IMR-90 (cell line): ENCODE data around the gene CACNA1G. TPM values are rescaled to one million over a fixed set of nuclear protein-coding genes. Genes with fewer than 3 reads are reported as not detected.

Experiments used
- ATAC-seq: fragments of 200-7000 bp; cut with Tn5 transposase; 2 replicates; pipeline ENCODE4 v1.9.1; 2020; ENCODE audit warnings: low read depth, mild to moderate bottlenecking, moderate library complexity
- BruUV-seq: library from RNA; stranded (reverse); fragments of 400-500 nt; replicated peaks from 2 replicates; lab custom pipeline; 2021; lab: Mats Ljungman, UMichigan
- CTCF ChIA-PET: fragments of 300-600 bp; formaldehyde crosslinking; extraction: SDS; loops from one replicate; lab custom pipeline; 2021; ENCODE audit warnings: antibody characterized with exemption; lab: Yijun Ruan, JAX
- POLR2A ChIA-PET: fragments of 300-600 bp; sonication (Branson Sonifier 250); formaldehyde crosslinking; loops from one replicate; lab custom pipeline; 2022; ENCODE audit warnings: antibody characterized with exemption; ENCODE audit not compliant: unreplicated experiment; lab: Charles Lee
- DNase-seq: peaks from one replicate; pipeline ENCODE4 v3.0.0; 2013
- H2AFZ ChIP-seq: replicated peaks from 2 replicates; pipeline ENCODE3; 2013; ENCODE audit warnings: low read length, mild to moderate bottlenecking; ENCODE audit not compliant: poor library complexity
- H2AK5ac ChIP-seq: 2 replicates; pipeline ENCODE4 v1.6.1; 2013; ENCODE audit warnings: low read depth, low read length, inconsistent platforms
- H2AK9ac ChIP-seq: replicated peaks from 2 replicates; pipeline ENCODE3; 2013; ENCODE audit warnings: mild to moderate bottlenecking, low read depth, low read length, moderate library complexity; ENCODE audit not compliant: poor library complexity
- H2BK120ac ChIP-seq: 2 replicates; pipeline ENCODE4 v1.6.1; 2013; ENCODE audit warnings: low read depth, low read length, inconsistent platforms
- H2BK15ac ChIP-seq: 3 replicates; pipeline ENCODE4 v1.6.1; 2013; ENCODE audit warnings: low read depth, low read length, inconsistent platforms
- H2BK20ac ChIP-seq: 2 replicates; pipeline ENCODE4 v1.6.1; 2013; ENCODE audit warnings: low read depth, mild to moderate bottlenecking, inconsistent platforms, low read length, moderate library complexity
- H2BK5ac ChIP-seq: 2 replicates; pipeline ENCODE4 v1.6.1; 2013; ENCODE audit warnings: mild to moderate bottlenecking, low read depth, low read length, inconsistent platforms; ENCODE audit not compliant: poor library complexity, severe bottlenecking
- H3K14ac ChIP-seq: replicated peaks from 2 replicates; pipeline ENCODE4 v1.6.1; 2013; ENCODE audit warnings: low read depth, low read length, inconsistent platforms
- H3K18ac ChIP-seq: 2 replicates; pipeline ENCODE4 v1.6.1; 2013; ENCODE audit warnings: low read depth, low read length, control low read depth
- H3K23ac ChIP-seq: 2 replicates; pipeline ENCODE4 v1.6.1; 2013; ENCODE audit warnings: low read depth, low read length, inconsistent platforms
- H3K27ac ChIP-seq: 2 replicates; pipeline ENCODE4 v1.5.1; 2013; ENCODE audit warnings: mild to moderate bottlenecking, control low read depth, low read length; ENCODE audit not compliant: insufficient read depth
- H3K27me3 ChIP-seq: 2 replicates; pipeline ENCODE4 v1.6.1; 2013; ENCODE audit warnings: low read length; ENCODE audit not compliant: control insufficient read depth, insufficient read depth
- H3K36me3 ChIP-seq: 2 replicates; pipeline ENCODE4 v1.6.1; 2013; ENCODE audit warnings: low read length, mixed read lengths; ENCODE audit not compliant: control insufficient read depth, insufficient read depth
- H3K4ac ChIP-seq: 2 replicates; pipeline ENCODE4 v1.6.1; 2013; ENCODE audit warnings: low read depth, low read length, inconsistent platforms
- H3K4me1 ChIP-seq: 2 replicates; pipeline ENCODE4 v1.6.1; 2013; ENCODE audit warnings: low read length, mixed read lengths; ENCODE audit not compliant: control insufficient read depth, insufficient read depth
- H3K4me2 ChIP-seq: 2 replicates; pipeline ENCODE4 v1.6.1; 2013; ENCODE audit warnings: low read depth, mild to moderate bottlenecking, control low read depth, low read length, moderate library complexity
- H3K4me3 ChIP-seq: 2 replicates; pipeline ENCODE4 v1.5.1; 2013; ENCODE audit warnings: low read depth, mild to moderate bottlenecking, control low read depth, low read length, moderate library complexity; ENCODE audit not compliant: insufficient read depth
- H3K56ac ChIP-seq: 2 replicates; pipeline ENCODE4 v1.6.1; 2013; ENCODE audit warnings: low read length, inconsistent platforms; ENCODE audit not compliant: insufficient read depth; ENCODE audit errors: extremely low read depth
- H3K79me1 ChIP-seq, 2 experiments: 2 replicates each; pipeline ENCODE4 v1.6.1; 2013; ENCODE audit warnings: low read length in 2 of 2, inconsistent platforms in 1 of 2, low read depth in 1 of 2
- H3K9ac ChIP-seq: 2 replicates; pipeline ENCODE4 v1.6.1; 2013; ENCODE audit warnings: low read depth, low read length, control low read depth
- H3K9me1 ChIP-seq: 2 replicates; pipeline ENCODE4 v1.6.1; 2013; ENCODE audit warnings: low read length, inconsistent platforms; ENCODE audit not compliant: insufficient read depth
- H3K9me3 ChIP-seq: 2 replicates; pipeline ENCODE4 v1.6.1; 2013; ENCODE audit warnings: low read length; ENCODE audit not compliant: control insufficient read depth, insufficient read depth
- H4K20me1 ChIP-seq: 2 replicates; pipeline ENCODE4 v1.6.1; 2013; ENCODE audit warnings: low read length, inconsistent platforms; ENCODE audit not compliant: insufficient read depth
- H4K5ac ChIP-seq: 2 replicates; pipeline ENCODE4 v1.6.1; 2013; ENCODE audit warnings: mild to moderate bottlenecking, low read depth, low read length, control low read depth
- H4K8ac ChIP-seq, 2 experiments: 2 replicates each; pipeline ENCODE4 v1.6.1; 2013; ENCODE audit warnings: low read depth in 2 of 2, low read length in 2 of 2, control low read depth in 1 of 2, inconsistent platforms in 1 of 2
- H4K91ac ChIP-seq: 2 replicates; pipeline ENCODE4 v1.6.1; 2013; ENCODE audit warnings: low read depth, low read length, inconsistent platforms; ENCODE audit not compliant: insufficient read depth
- CHD1 ChIP-seq: IDR thresholded peaks from 2 replicates; pipeline ENCODE4 v1.6.1; 2012; ENCODE audit warnings: low read depth, low read length, improper control_type of control experiment
- NFE2L2 ChIP-seq: fragments of 150-350 bp; IDR thresholded peaks from 2 replicates; pipeline ENCODE4 v1.6.1; 2016; ENCODE audit warnings: low read depth, mild to moderate bottlenecking, low read length
- WGBS, 2 experiments: methylation state at CpG; one replicate each; pipeline versions ENCODE4 v1.1.5 to v1.1.7; 2013; ENCODE audit warnings: missing lambda C conversion rate in 2 of 2; ENCODE audit not compliant: insufficient read length in 1 of 2; ENCODE audit errors: extremely low coverage in 2 of 2; 5-methylcytosine and 5-hydroxymethylcytosine counted together
- dilution Hi-C: fragments of 300-500 bp; cut with HindIII; formaldehyde crosslinking; loops from one replicate; pipeline ENCODE4 v1.14.3; 2018; ENCODE audit warnings: low sequenced_read_pairs; ENCODE audit not compliant: unreplicated experiment
- in situ Hi-C: fragments of 300-500 bp; cut with MboI; formaldehyde crosslinking; loops from 3 replicates; pipeline ENCODE4 v1.14.3; 2019; ENCODE audit warnings: low sequenced_read_pairs, inconsistent platforms, mixed read lengths
- intact Hi-C: fragments of 100-400 bp; cut with micrococcal nuclease; formaldehyde crosslinking; loops from 2 replicates; pipeline ENCODE4 v1.10.0; 2022
- polyA plus RNA-seq, 3 experiments: library from polyadenylated mRNA; depleted of rRNA; stranded (reverse); fragments of >200 nt; gene quantifications; 2 replicates each; pipeline ENCODE4 v1.2.3, GENCODE V29; 2012; ENCODE audit warnings: low replicate concordance in 1 of 3
- total RNA-seq: library from RNA; depleted of rRNA; stranded (reverse); fragments of >200 nt; gene quantifications from 2 replicates; pipeline ENCODE4 v1.2.3, GENCODE V29; 2012

The CACNA1G gene
- total and polyA plus RNA-seq, 2 of the 4 experiments (the other 2 are of a cell fraction): under 0.01 to 0.03 TPM

- Histone ChIP-seq H3K27ac (no peak overlapping the region), H3K9me3 (no peaks in the 10 kb centered on the region), H3K56ac (no peak overlapping the region), H3K9me1 (no peaks in the 10 kb centered on the region), H3K36me3 (no peaks in the 10 kb centered on the region), H3K4me1 (peaks cover 8% of the 10 kb centered on the region; the same call in 1 of the 2 replicates), H2BK5ac (no peak overlapping the region), H3K14ac (no peak overlapping the region), H3K79me1 (no peaks in the 10 kb centered on the region), H2AK5ac (no peak overlapping the region), H2AK9ac (no peak overlapping the region), H2BK20ac (no peak overlapping the region), H3K4ac (no peak overlapping the region), H4K20me1 (no peaks in the 10 kb centered on the region), H2BK15ac (no peak overlapping the region), H3K23ac (no peak overlapping the region), H3K9ac (no peak overlapping the region), H4K5ac (no peak overlapping the region), H4K91ac (no peak overlapping the region), H3K27me3 (peaks cover 44% of the 10 kb centered on the region), H2AFZ (peak overlapping the region; percentile 23), H4K8ac (no peak overlapping the region), H3K18ac (no peak overlapping the region), H2BK120ac (no peak overlapping the region), H3K4me2 (no peak overlapping the region), H3K4me3 (no peak overlapping the region)
- intact Hi-C loops: no loop called here
- in situ Hi-C loops: no loop called here
- DNase-seq (no peak), ATAC-seq (no peak)
- ChIA-PET CTCF (no interaction called here), POLR2A (no interaction called here)
- no TSS peak for BruUV-seq
- TF ChIP-seq CHD1: no peak
- TF ChIP-seq NFE2L2: no peak
- dilution Hi-C loops: no loop called here
- no CpG with 5 or more reads among the region's 13 CpGs for WGBS, 2 experiments
Measured at GRCh38 chr17:50601823-50602375, 41.4 kb downstream of the CACNA1G start.
